ENCODE results near the gene TAC4. TPM values are rescaled to one million over a fixed set of nuclear protein-coding genes. Genes with fewer than 3 reads are reported as not detected.
A peak's percentile ranks its signal among the peaks of the same experiment; 100 is the strongest.

The TAC4 gene
- total RNA-seq, 1 experiment from 2014 or later, result not detected

DNA sequence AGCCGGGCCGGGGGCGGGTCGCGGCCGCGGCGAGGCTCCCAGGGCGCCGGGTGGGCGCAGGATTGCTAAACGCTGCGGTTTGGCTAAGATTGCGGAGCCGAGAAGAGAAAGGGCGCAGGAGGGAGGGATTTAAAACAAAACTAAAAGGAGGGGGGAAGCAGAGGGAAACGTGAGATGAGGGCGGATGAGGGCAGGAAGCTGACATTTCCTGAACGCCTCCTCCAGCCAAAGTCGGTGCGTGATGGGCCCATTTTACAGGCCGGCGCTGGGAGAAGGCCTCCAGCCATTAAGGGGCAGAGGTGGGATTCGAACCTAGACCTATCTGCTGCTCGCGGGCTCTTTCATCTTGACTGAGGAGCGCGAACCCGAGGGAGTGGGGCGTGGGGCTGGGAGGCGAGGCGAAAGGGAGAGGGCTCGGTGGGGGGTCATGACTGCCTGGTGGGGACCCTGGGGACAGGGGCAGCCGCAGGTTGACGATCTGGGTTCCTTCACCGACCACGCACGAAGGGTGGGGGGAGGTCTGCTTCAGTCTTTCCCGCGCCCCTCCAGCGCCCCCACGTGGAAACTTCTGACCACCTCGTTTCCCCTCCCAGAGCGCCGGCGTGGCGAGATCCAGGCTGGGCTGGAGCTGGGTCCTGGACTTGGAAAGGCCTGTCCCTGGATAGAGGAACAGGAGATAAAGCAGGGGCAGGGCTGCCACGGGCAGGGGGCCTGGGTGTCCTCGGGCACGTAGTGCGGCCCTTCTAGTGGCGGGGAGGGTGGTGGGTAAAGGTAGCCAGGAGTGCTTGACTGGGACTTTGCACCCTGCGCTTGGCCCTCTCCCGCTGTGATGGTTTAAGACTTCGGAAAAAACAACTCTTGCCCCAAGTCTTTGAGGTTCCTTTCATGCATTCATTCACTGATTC lies 3.8 kb upstream of the TAC4 start:
- DNase-seq (ENCODE audit: low read depth, low spot score), result peak; percentile 64
- in situ Hi-C loops (cut with HindIII; ENCODE audit: low pct_unique_long_range_greater_than_20kb, low sequenced_read_pairs), result no loop called here

GRCh38 chr17:49850772-49851386 lies 3.0 kb upstream of the TAC4 start:
- no peak for DNase-seq (ENCODE audit: low read depth, low spot score)

DNA sequence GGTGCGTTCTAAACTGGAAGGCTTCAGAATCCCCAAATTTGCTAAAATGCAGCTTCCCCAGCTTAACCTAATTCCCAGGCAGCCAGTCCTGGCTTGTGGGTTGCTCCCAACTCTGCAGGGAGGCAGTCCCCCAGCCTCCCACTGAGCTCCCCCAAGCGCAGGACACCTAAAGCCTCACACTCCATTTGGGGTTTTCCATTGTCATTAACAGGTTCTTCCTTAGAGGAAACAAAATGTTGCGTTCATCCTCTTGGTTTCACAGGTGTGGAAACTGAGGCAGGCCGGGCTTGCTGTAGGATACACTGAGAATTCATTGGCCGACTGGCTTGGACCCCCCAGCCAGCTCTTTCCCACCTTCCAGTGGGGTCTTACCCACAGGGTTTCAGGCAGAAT lies 2.3 kb upstream of the TAC4 start:
- no peak for DNase-seq (ENCODE audit: low read depth, low spot score)

More at GRCh38 chr17:49850772-49851386, 3.0 kb upstream of the TAC4 start:
- in situ Hi-C loops (cut with HindIII; ENCODE audit: low pct_unique_long_range_greater_than_20kb, low sequenced_read_pairs), result no loop called here

DNA sequence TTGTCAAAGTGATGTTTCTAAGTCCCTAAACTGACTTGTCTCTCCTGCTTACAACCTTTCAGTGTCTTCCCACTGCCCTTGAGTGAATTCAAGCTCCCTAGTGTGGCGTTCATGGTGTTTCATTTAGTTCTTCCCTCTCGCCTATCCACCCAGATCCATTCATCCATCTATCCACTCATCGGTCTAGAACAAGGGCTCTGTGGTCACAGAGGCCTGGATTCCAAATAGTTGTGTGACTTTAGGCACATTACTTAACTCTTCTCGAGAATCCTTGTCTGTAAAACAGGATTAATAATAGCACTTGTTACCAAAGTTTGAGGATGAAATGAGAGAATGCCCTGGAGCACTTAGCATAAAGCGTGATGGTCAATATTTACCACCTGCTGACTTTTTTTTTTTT lies 870 bp upstream of the TAC4 start:
- no peak for DNase-seq (ENCODE audit: low read depth, low spot score)
- in situ Hi-C loops (cut with HindIII; ENCODE audit: low pct_unique_long_range_greater_than_20kb, low sequenced_read_pairs), result no loop called here

More for the DNA sequence above, 2.3 kb upstream of the TAC4 start:
- in situ Hi-C loops (cut with HindIII; ENCODE audit: low pct_unique_long_range_greater_than_20kb, low sequenced_read_pairs), result no loop called here

DNA sequence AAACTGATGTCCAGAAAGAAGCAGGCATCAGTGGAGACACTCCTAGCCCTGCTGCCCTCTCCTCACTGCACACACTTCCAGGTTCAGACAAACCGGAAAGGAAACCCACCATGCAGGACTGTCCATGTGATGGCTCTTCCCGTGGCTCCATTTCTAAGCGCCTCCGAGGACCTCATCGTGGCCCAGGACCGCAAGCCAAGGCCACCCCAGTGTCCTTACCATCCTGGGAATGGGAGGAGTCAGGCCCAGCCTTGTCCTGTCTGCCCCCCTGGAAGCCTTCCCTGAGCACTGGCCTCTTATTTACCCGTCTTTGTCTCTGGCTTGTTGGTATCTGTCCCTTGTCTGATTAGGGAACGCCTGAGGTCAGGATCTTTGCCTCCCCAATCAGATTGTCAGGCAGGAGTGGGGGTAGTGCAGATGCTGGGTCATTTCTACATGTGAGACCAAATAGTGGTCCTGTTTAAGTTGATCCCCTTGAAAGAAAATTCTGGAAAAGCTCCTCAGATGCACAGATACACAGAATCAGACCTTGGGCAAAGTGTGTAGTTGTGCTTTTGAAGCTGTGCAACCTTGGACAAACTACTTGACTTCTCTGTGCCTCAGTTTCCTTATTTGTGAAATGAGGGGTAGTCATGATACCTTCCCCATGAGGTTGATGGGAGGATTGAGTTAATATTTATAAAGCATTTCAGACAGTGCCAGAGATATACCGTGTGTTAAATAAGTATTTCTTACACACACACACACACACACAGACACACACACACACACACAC lies 744 bp downstream of the TAC4 start:
- DNase-seq (ENCODE audit: low read depth, low spot score), result no peak
- in situ Hi-C loops (cut with HindIII; ENCODE audit: low pct_unique_long_range_greater_than_20kb, low sequenced_read_pairs), result no loop called here

- DNase-seq (ENCODE audit: low read depth, low spot score), result no peak
- in situ Hi-C loops (cut with HindIII; ENCODE audit: low pct_unique_long_range_greater_than_20kb, low sequenced_read_pairs), result no loop called here
These were observed 2.5 kb downstream of the TAC4 start for GRCh38 chr17:49845321-49845720.

DNA sequence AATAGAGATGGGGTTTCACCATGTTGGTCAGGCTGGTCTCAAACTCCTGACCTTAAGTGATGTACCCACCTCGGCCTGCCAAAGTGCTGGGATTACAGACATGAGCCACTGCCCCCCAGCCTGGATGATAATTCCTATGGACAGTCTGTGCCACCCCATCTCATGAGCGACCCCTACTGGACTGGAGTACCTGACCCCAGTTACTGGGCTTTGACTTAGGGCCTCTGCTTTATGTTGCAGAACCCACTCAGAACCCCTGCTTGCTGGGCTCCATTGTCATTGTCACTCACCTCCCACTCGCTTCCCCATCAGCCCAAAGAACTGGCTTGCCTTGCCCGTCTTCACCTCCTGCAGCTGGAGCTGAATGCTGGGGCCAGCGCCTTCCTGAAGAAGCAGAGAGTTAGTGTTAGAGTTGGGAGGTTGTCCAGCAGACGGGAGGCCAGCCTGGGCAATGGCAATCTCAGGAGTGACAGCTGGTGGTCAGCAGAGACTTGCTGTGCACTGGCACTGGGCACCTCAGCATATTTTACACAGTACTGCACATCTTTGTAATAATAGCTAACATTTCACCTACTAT lies 4.0 kb downstream of the TAC4 start:
- in situ Hi-C loops (cut with HindIII; ENCODE audit: low pct_unique_long_range_greater_than_20kb, low sequenced_read_pairs), result no loop called here
- DNase-seq (ENCODE audit: low read depth, low spot score), result peak; percentile 68

- in situ Hi-C loops (cut with HindIII; ENCODE audit: low pct_unique_long_range_greater_than_20kb, low sequenced_read_pairs), result no loop called here
- DNase-seq (ENCODE audit: low read depth, low spot score), result no peak
These were observed 5.0 kb downstream of the TAC4 start for GRCh38 chr17:49842846-49843245.

GRCh38 chr17:49842371-49842770 lies 5.5 kb downstream of the TAC4 start:
- in situ Hi-C loops (cut with HindIII; ENCODE audit: low pct_unique_long_range_greater_than_20kb, low sequenced_read_pairs), result no loop called here

GRCh38 chr17:49841548-49841947 lies 6.3 kb downstream of the TAC4 start:
- in situ Hi-C loops (cut with HindIII; ENCODE audit: low pct_unique_long_range_greater_than_20kb, low sequenced_read_pairs), result no loop called here
- DNase-seq (ENCODE audit: low read depth, low spot score), result no peak

More at GRCh38 chr17:49842371-49842770, 5.5 kb downstream of the TAC4 start:
- DNase-seq (ENCODE audit: low read depth, low spot score), result no peak

DNA sequence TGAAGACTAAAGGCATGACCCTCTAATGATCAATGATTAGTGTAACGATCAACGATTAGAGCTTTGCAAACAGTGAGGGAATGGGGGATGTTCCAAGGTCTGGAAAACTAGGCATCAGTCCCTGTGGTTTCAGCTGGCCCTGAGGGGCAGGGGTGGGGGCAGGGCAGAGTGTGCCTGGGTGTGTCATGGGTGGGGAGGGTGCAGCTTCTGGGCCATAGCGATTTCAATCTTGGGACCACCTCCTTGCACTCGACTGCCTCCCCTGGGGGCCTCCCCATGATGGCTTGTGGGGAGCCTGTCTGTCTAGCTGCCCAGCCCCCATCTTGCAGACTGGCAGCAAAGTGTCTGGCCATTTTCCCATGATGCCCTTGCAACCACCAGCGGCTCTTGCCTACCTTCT lies 8.4 kb downstream of the TAC4 start:
- DNase-seq (ENCODE audit: low read depth, low spot score), result no peak
- in situ Hi-C loops (cut with HindIII; ENCODE audit: low pct_unique_long_range_greater_than_20kb, low sequenced_read_pairs), result no loop called here

- in situ Hi-C loops (cut with HindIII; ENCODE audit: low pct_unique_long_range_greater_than_20kb, low sequenced_read_pairs), result no loop called here
These were observed 11.5 kb downstream of the TAC4 start for GRCh38 chr17:49836111-49837030.

GRCh38 chr17:49835472-49835871 lies 12.4 kb downstream of the TAC4 start:
- no peak for DNase-seq (ENCODE audit: low read depth, low spot score)
- in situ Hi-C loops (cut with HindIII; ENCODE audit: low pct_unique_long_range_greater_than_20kb, low sequenced_read_pairs), result no loop called here

More at GRCh38 chr17:49836111-49837030, 11.5 kb downstream of the TAC4 start:
- DNase-seq (ENCODE audit: low read depth, low spot score), result no peak

GRCh38 chr17:49834118-49834743 lies 13.6 kb downstream of the TAC4 start:
- no peak for DNase-seq (ENCODE audit: low read depth, low spot score)
- in situ Hi-C loops (cut with HindIII; ENCODE audit: low pct_unique_long_range_greater_than_20kb, low sequenced_read_pairs), result no loop called here

- in situ Hi-C loops (cut with HindIII; ENCODE audit: low pct_unique_long_range_greater_than_20kb, low sequenced_read_pairs), result no loop called here
- no peak for DNase-seq (ENCODE audit: low read depth, low spot score)
These were observed 14.8 kb downstream of the TAC4 start for GRCh38 chr17:49832840-49833599.

DNA sequence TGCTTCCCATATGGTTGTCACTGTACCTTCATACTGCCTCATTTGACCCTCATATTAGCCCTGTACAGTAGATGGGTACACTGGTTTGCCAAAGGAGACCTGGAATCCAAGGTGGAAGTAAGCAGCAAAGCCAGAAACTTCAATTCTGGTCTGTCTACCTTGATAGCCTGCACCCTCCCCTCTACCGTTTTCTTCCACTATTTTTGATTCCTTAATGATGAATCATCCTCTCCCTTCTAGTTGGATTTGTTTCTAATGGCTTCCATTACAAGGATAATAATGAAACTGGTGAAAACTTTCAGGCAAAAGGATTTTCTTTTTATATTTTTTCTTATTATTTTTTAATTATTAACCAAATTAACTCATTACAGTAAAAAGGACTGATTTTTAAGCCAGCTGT lies 17.3 kb downstream of the TAC4 start:
- no peak for DNase-seq (ENCODE audit: low read depth, low spot score)
- in situ Hi-C loops (cut with HindIII; ENCODE audit: low pct_unique_long_range_greater_than_20kb, low sequenced_read_pairs), result no loop called here
